Gastroesophageal sphincter (tissue), 4 donors: Measurements from ENCODE around the gene GP2. TPM values are rescaled to one million over a fixed set of nuclear protein-coding genes. Genes with fewer than 3 reads are reported as not detected.

ENCODE experiments used
- ATAC-seq: fragments of 150-250 bp; one replicate; pipeline ENCODE4 v1.9.1; 2016; ENCODE audit warnings: mild to moderate bottlenecking, moderate library complexity
- H3K27ac ChIP-seq, 4 donors: fragments of 200-600 bp; sonication (generic) in 3 of 4; 1 replicate in 3 of 4; 2 replicates in 1 of 4; pipeline ENCODE4 v1.5.1; 2016 to 2019
- H3K27me3 ChIP-seq: fragments of 200-600 bp; sonication (generic); one replicate; pipeline ENCODE4 v1.5.1; 2019
- H3K36me3 ChIP-seq, 2 donors: fragments of 200-600 bp; sonication (generic); one replicate each; pipeline ENCODE4 v1.5.1; 2019; ENCODE audit warnings: control low read depth in 1 of 2
- H3K4me1 ChIP-seq, 3 donors: fragments of 200-600 bp; sonication (generic); 1 replicate in 2 of 3; 2 replicates in 1 of 3; pipeline ENCODE4 v1.5.1; 2016 to 2019; ENCODE audit warnings: control low read depth in 2 of 3
- H3K4me3 ChIP-seq, 2 donors: fragments of 200-600 bp; sonication (generic); one replicate each; pipeline ENCODE4 v1.5.1; 2019; ENCODE audit warnings: mild to moderate bottlenecking in 1 of 2, moderate library complexity in 1 of 2
- H3K9me3 ChIP-seq, 3 donors: fragments of 200-600 bp; sonication (generic); one replicate each; pipeline ENCODE4 v1.5.1; 2017 to 2019; ENCODE audit warnings: control low read depth in 2 of 3
- EP300 ChIP-seq: sonication (generic); formaldehyde crosslinking; IDR thresholded peaks from one replicate; pipeline ENCODE4 v1.6.1; 2017; ENCODE audit warnings: antibody characterized with exemption, mild to moderate bottlenecking
- POLR2A ChIP-seq, 2 donors: fragments of 450-650 bp; IDR thresholded peaks; one replicate each; pipeline ENCODE4 v1.6.1; 2017; ENCODE audit warnings: antibody characterized with exemption in 2 of 2, mild to moderate bottlenecking in 2 of 2, moderate library complexity in 1 of 2
- POLR2AphosphoS5 ChIP-seq: sonication (generic); formaldehyde crosslinking; IDR thresholded peaks from one replicate; pipeline ENCODE4 v1.6.1; 2017; ENCODE audit warnings: antibody characterized with exemption
- WGBS, 2 donors: methylation state at CpG; one replicate each; pipeline ENCODE4 v1.1.5; 2018; ENCODE audit warnings: low coverage in 1 of 2; 5-methylcytosine and 5-hydroxymethylcytosine counted together
- total RNA-seq, 4 donors: library from RNA; depleted of rRNA; stranded (reverse); fragments of >200 nt; gene quantifications; one replicate each; pipeline ENCODE4 v1.1.0, GENCODE V29; 2016
- TF ChIP-seq, protein P1 (sequence below), 4 experiments: fragments of 200-600 bp in 2 of 4; fragments of 450-650 bp in 2 of 4; sonication (generic) in 1 of 4; IDR thresholded peaks; one replicate each; pipeline ENCODE4 v1.5.1; 2017 to 2019; ENCODE audit warnings: antibody characterized with exemption in 4 of 4, mild to moderate bottlenecking in 2 of 4, moderate library complexity in 2 of 4

Gene GP2
- total RNA-seq, 4 donors from 2014 or later, result 0.10 TPM; not detected in 3

DNA sequence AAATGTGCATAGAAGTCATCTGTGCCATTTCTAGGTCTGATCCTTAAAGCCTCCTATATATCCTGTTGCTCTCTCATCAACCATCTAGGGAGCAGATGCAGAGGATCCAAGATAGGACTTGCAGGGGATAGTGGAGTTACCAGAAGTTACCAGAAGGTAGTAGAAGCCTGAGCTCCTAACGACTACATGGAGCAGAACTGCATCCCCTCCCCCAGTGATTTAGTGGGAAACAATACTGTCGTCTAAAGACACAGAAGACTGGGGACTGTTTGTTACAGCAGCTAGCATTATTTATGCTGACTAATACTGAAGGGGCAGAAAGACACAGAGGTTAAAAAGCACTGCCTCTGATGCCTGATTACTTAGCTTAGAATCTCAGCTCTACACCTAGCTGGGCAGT lies 15.8 kb downstream of the GP2 start:
- no peak overlapping the region for H3K4me3 ChIP-seq
- H3K4me1 ChIP-seq, result no peaks in the 10 kb centered on the region
- no peaks in the 10 kb centered on the region for H3K36me3 ChIP-seq
- no peak overlapping the region for H3K27ac ChIP-seq
- WGBS, 2 donors, result 55 to 60% methylated on average over 2 of the region's 2 CpGs
- H3K27me3 ChIP-seq, result peaks cover 11% of the 10 kb centered on the region
- no peaks in the 10 kb centered on the region for H3K9me3 ChIP-seq
- TF ChIP-seq, protein P1, sequence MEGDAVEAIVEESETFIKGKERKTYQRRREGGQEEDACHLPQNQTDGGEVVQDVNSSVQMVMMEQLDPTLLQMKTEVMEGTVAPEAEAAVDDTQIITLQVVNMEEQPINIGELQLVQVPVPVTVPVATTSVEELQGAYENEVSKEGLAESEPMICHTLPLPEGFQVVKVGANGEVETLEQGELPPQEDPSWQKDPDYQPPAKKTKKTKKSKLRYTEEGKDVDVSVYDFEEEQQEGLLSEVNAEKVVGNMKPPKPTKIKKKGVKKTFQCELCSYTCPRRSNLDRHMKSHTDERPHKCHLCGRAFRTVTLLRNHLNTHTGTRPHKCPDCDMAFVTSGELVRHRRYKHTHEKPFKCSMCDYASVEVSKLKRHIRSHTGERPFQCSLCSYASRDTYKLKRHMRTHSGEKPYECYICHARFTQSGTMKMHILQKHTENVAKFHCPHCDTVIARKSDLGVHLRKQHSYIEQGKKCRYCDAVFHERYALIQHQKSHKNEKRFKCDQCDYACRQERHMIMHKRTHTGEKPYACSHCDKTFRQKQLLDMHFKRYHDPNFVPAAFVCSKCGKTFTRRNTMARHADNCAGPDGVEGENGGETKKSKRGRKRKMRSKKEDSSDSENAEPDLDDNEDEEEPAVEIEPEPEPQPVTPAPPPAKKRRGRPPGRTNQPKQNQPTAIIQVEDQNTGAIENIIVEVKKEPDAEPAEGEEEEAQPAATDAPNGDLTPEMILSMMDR (IDR thresholded peaks at IDR 0.05), result no peak
- TF ChIP-seq EP300 (no peak), POLR2A (IDR thresholded peaks at IDR 0.05) (no peak)
- ATAC-seq, result no peak

- Histone ChIP-seq H3K27me3 (peaks cover 11% of the 10 kb centered on the region), H3K9me3 (no peaks in the 10 kb centered on the region), H3K36me3 (no peaks in the 10 kb centered on the region), H3K4me3 (no peak overlapping the region), H3K27ac (no peak overlapping the region), H3K4me1 (no peaks in the 10 kb centered on the region)
- ATAC-seq, result no peak
- TF ChIP-seq POLR2A (IDR thresholded peaks at IDR 0.05), result no peak
- 76 to 78% methylated on average over 7 to 8 of the region's 11 CpGs for WGBS, 2 donors
Measured at GRCh38 chr16:20310421-20311395, 16.6 kb downstream of the GP2 start.

- no peak for ATAC-seq
- Histone ChIP-seq H3K36me3 (no peaks in the 10 kb centered on the region), H3K4me3 (no peak overlapping the region), H3K9me3 (no peaks in the 10 kb centered on the region), H3K4me1 (no peaks in the 10 kb centered on the region), H3K27ac (no peak overlapping the region), H3K27me3 (peaks cover 11% of the 10 kb centered on the region)
- 90% methylated on average over 3 of the region's 6 CpGs; no CpG with 5 or more reads in 1 of the 2 donors for WGBS, 2 donors
- TF ChIP-seq EP300 (no peak), POLR2A (IDR thresholded peaks at IDR 0.05) (no peak), POLR2AphosphoS5 (no peak)
- TF ChIP-seq, protein P1 (IDR thresholded peaks at IDR 0.05), result no peak
Measured at GRCh38 chr16:20309786-20310185, 17.5 kb downstream of the GP2 start.

DNA sequence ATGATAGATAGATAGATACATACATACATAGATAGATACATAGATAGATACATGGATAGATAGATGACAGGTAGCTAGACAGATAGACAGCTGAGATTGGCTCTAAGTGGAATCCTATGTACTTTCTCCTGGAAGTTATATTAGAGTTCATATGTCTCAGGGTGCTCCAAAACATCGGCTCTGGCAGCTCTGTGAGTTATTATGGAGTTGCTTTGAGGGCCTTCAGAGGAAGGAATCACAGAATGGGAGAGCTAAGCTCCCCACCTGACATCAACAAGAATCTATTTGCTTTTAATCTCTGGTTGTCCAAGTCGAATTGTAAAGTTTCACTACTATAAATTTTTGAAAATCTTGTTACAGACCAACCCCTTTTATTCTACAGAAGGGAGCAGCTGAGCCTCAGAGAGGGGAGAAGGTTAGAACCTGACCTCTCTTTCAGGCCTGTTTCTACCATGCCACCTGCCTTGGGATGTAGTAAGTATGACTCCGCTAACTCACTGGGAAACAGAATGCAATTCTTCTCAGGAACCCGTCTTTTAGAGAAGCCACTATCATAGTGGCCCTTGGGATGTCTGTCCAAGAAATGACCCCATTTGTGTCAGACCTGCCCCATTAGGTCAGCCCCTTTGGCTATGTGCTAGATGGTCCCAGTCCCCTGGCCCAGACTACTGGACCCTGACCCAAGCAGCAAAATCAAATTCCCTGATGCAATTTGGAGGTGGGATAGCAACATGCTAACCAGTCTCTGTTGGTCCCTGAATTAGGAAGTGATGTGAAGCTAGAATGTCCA lies 18.3 kb downstream of the GP2 start:
- H3K4me1 ChIP-seq, result no peaks in the 10 kb centered on the region
- H3K36me3 ChIP-seq, result no peaks in the 10 kb centered on the region
- WGBS, 2 donors, result 49 to 79% methylated on average over 3 to 4 of the region's 4 CpGs
- no peak overlapping the region for H3K4me3 ChIP-seq
- H3K27ac ChIP-seq, result no peak overlapping the region
- H3K27me3 ChIP-seq, result peaks cover 11% of the 10 kb centered on the region
- H3K9me3 ChIP-seq, result no peaks in the 10 kb centered on the region
- no peak for TF ChIP-seq POLR2A (IDR thresholded peaks at IDR 0.05)
- TF ChIP-seq, protein P1 (IDR thresholded peaks at IDR 0.05), result no peak
- no peak for TF ChIP-seq EP300
- no peak for TF ChIP-seq POLR2AphosphoS5
- no peak for ATAC-seq

DNA sequence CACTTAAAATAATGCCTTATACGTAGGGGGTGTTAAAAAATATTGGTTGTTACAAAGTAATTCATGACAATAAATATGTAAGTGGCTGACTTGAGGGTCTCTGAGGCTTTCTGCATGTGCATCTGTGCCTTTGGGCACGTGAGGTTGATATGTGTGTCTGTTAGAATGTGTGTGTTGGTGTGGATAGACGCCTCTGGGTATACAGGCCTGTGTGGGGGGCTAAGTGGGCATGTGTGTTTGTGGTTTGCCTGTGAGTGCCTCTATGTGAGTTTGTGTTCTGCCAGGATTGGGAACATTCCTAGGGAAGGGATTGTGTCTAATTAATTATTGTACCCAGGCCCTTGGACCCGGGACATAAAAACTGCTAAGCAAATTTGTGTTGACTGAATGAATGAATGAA lies 19.0 kb downstream of the GP2 start:
- ATAC-seq, result no peak
- TF ChIP-seq, protein P1 (IDR thresholded peaks at IDR 0.05), result no peak
- TF ChIP-seq EP300 (no peak), POLR2AphosphoS5 (no peak), POLR2A (IDR thresholded peaks at IDR 0.05) (no peak)
- Histone ChIP-seq H3K36me3 (no peaks in the 10 kb centered on the region), H3K9me3 (no peaks in the 10 kb centered on the region), H3K27ac (no peak overlapping the region), H3K4me1 (no peaks in the 10 kb centered on the region), H3K27me3 (peaks cover 11% of the 10 kb centered on the region), H3K4me3 (no peak overlapping the region)
- WGBS, 2 donors, result 73 to 74% methylated on average over 3 to 4 of the region's 4 CpGs
